Nephron progenitor cell (in vitro differentiated cells): ENCODE results near the gene FOXF2.

Experiments used
- DNase-seq: peaks from one replicate; pipeline ENCODE4 v3.0.0; 2021
- H3K27ac Mint-ChIP-seq: 2 replicates; pipeline ENCODE4 v1.8.0; 2021; ENCODE audit warnings: mild to moderate bottlenecking, moderate library complexity, mixed read lengths
- H3K27me3 Mint-ChIP-seq: 2 replicates; pipeline ENCODE4 v1.8.0; 2021; ENCODE audit warnings: mild to moderate bottlenecking, low read depth, mixed read lengths; ENCODE audit not compliant: poor library complexity
- H3K36me3 Mint-ChIP-seq: 2 replicates; pipeline ENCODE4 v1.8.0; 2021; ENCODE audit warnings: low read depth, mixed read lengths
- H3K4me1 Mint-ChIP-seq: 2 replicates; pipeline ENCODE4 v1.8.0; 2021; ENCODE audit warnings: mixed read lengths
- H3K4me3 Mint-ChIP-seq: 2 replicates; pipeline ENCODE4 v1.8.0; 2021; ENCODE audit warnings: mild to moderate bottlenecking, moderate library complexity, mixed read lengths
- H3K9me3 Mint-ChIP-seq: 2 replicates; pipeline ENCODE4 v1.8.0; 2021; ENCODE audit warnings: mild to moderate bottlenecking, moderate library complexity, mixed read lengths
- CTCF ChIP-seq: fragments of 200-600 bp; sonication (generic); IDR thresholded peaks from 2 replicates; pipeline ENCODE4 v1.5.0; 2021; ENCODE audit warnings: antibody characterized with exemption

Gene FOXF2

GRCh38 chr6:1396952-1397868 is 7.8 kb downstream of the FOXF2 start:
- H3K27me3 Mint-ChIP-seq = peaks cover 98% of the 10 kb centered on the region
- H3K36me3 Mint-ChIP-seq = no peaks in the 10 kb centered on the region
- H3K27ac Mint-ChIP-seq = no peak overlapping the region
- H3K4me1 Mint-ChIP-seq = peaks cover 15% of the 10 kb centered on the region
- H3K4me3 Mint-ChIP-seq = no peak overlapping the region
- no peaks in the 10 kb centered on the region for H3K9me3 Mint-ChIP-seq
- peak; percentile 83 for DNase-seq
- TF ChIP-seq CTCF = peak; percentile 98

GRCh38 chr6:1399085-1399780 is 9.9 kb downstream of the FOXF2 start:
- Mint-ChIP-seq H3K4me1 (peaks cover 11% of the 10 kb centered on the region), H3K4me3 (no peak overlapping the region), H3K27ac (no peak overlapping the region), H3K27me3 (peaks cover 78% of the 10 kb centered on the region), H3K9me3 (no peaks in the 10 kb centered on the region), H3K36me3 (no peaks in the 10 kb centered on the region)
- no peak for TF ChIP-seq CTCF
- no peak for DNase-seq

GRCh38 chr6:1400126-1400850 is 10.9 kb downstream of the FOXF2 start:
- Mint-ChIP-seq H3K9me3 (no peaks in the 10 kb centered on the region), H3K27ac (no peak overlapping the region), H3K27me3 (peaks cover 67% of the 10 kb centered on the region), H3K4me3 (no peak overlapping the region), H3K4me1 (peaks cover 4% of the 10 kb centered on the region), H3K36me3 (no peaks in the 10 kb centered on the region)
- no peak for DNase-seq
- no peak for TF ChIP-seq CTCF

GRCh38 chr6:1402369-1402768 is 13.0 kb downstream of the FOXF2 start:
- TF ChIP-seq CTCF = no peak
- no peak overlapping the region for H3K27ac Mint-ChIP-seq
- H3K4me3 Mint-ChIP-seq = no peak overlapping the region
- peaks cover 46% of the 10 kb centered on the region for H3K27me3 Mint-ChIP-seq
- H3K4me1 Mint-ChIP-seq = no peaks in the 10 kb centered on the region
- no peaks in the 10 kb centered on the region for H3K36me3 Mint-ChIP-seq
- DNase-seq = no peak
- no peaks in the 10 kb centered on the region for H3K9me3 Mint-ChIP-seq

GRCh38 chr6:1402868-1403267 is 13.5 kb downstream of the FOXF2 start:
- H3K9me3 Mint-ChIP-seq = no peaks in the 10 kb centered on the region
- TF ChIP-seq CTCF = no peak
- DNase-seq = no peak
- no peaks in the 10 kb centered on the region for H3K4me1 Mint-ChIP-seq
- peaks cover 41% of the 10 kb centered on the region for H3K27me3 Mint-ChIP-seq
- H3K36me3 Mint-ChIP-seq = no peaks in the 10 kb centered on the region
- no peak overlapping the region for H3K4me3 Mint-ChIP-seq
- no peak overlapping the region for H3K27ac Mint-ChIP-seq
